Activated gamma-delta T cell treated with anti-CD3 and anti-CD28 coated beads, Interleukin-2, amount 50 U/mL, for 16 hours (primary cell): ENCODE data around the gene CACNA1D.
"Not testable (repeated sequence)": the region's sequence is repeated elsewhere in the genome, so short reads cannot be mapped to it uniquely, and the experiment has no call there.

Source experiments
- DNase-seq: peaks from one replicate; pipeline ENCODE4 v3.0.0-alpha.2; 2020; ENCODE audit warnings: low read depth

Gene CACNA1D

DNA sequence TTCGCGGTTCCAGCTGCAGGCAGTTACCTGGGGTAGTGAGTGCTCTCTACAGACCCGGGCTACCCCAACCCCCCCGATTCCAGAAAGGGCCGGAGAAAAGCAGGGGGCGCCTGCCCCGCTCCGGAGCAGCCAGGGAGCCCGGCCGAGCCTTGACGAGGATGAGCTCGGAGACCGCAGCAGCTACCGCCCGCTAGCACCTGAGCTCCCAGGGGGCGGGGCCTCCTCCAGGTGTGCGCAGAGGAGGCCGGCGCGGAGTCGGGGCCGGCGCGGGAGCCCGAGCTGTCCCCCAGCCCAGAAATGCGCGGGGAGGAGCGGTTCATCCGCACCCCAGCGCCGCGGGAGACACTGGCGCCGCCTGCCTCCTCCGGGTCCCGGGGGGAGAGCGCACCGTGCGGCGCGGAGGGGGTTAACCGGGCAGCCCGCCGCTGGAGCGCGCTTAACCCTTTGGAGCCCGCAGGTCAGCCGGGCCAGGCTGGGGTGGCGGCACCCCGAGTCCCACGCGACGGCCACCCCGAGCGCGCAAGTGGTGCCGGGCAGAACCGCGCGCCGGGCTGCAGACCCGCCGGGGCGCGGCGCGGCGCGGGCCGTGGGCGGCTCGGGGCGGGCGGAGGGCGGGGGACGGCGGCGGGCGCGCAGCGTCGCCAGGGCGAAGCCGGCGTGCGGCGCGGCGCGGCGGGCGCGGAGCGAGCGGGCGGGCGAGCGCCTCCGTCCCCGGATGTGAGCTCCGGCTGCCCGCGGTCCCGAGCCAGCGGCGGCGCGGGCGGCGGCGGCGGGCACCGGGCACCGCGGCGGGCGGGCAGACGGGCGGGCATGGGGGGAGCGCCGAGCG, at the start of gene CACNA1D:
CACNA1D (plus strand) TSS at position 649 of the 829 bp plus-strand sequence. CDS start 556 bp downstream, outside the sequence.
- DNase-seq, result no peak

DNA sequence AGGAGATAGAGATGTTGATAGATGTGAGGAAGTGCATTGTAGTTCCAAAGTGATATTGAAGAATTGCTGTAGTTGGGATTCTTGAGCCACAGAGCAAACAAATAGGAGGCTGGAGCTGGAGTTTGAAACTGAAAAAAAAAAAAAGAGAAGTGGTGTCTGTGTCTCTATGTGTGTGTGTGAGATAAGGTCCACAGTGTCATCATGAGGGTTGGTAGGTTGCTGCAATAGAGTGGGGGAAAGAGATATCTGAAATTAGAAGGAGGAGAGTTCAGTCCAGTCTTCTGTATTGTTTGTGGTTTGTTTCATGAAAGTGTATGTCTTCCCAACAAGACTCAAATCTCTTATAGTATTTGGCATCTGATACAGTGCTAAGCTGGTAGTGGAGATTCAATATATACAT, 37.3 kb upstream of the CACNA1D start:
- no peak for DNase-seq

DNA sequence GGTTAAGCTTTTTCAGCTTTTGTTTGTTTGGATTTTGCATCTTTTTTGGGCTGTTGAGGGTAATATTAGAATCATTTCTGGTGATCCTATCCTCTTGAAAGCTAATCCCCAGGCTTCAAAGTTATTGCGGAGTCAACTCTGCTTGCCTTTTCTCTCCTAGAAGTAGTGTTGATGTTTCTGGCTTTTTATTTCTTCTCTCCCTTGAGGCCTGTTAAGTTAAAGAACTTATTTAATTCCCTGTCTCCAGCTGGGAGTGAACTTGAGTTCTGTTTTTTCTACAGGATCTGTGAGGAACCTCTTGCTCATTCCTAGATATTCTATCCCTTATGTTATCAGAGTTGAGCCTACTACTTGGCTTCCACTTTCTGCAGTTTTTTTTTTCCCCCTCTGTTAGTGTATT, 34.1 kb upstream of the CACNA1D start:
- no peak for DNase-seq

DNA sequence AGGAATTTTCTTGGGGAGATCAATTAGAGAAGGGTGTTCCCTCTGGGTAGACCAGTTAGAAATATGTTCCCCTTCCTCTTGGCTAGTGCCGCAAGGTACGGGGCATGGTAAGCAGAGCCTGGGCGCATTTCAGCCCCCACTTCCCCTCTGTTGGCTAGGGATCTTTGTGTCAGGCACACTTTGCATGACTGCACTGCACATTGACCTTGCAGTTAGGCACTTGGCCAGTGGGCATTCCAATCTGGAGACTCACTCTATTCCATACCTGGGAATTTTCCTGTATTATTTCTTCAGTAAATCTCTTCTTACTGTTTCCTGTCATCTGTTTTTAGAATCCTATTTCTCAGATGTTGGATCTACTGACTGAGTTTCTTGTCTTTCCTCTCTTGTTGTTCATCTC, 30.0 kb upstream of the CACNA1D start:
- no peak for DNase-seq

DNA sequence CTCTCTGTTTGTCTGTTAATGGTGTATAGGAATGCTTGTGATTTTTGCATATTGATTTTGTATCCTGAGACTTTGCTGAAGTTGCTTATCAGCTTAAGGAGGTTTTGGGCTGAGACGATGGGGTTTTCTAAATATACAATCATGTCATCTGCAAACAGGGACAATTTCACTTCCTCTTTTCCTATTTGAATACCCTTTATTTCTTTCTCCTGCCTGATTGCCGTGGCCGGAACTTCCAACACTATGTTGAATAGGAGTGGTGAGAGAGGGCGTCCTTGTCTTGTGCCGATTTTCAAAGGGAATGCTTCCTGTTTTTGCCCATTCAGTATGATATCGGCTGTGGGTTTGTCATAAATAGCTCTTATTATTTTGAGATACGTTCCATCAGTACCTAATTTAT, 24.7 kb upstream of the CACNA1D start:
- not testable (repeated sequence) for DNase-seq

DNA sequence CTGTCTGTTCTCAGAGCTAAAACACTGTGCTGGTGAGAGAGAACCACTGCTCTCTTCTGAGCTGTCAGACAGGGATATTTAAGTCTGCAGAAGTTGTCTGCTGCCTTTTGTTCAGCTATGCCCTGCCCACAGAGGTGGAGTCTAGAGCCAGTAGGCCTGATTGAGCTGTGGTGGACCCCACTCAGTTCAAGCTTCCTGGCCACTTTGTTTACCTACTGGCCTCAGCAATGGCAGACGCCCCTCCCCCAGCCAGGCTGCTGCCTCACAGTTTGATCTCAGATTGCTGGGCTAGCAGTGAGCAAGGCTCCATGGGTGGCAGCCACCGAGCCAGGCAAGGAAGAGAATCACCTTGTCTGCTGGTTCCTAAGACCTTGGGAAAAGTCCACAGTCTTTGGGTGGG, 21.0 kb upstream of the CACNA1D start:
- no peak for DNase-seq

DNA sequence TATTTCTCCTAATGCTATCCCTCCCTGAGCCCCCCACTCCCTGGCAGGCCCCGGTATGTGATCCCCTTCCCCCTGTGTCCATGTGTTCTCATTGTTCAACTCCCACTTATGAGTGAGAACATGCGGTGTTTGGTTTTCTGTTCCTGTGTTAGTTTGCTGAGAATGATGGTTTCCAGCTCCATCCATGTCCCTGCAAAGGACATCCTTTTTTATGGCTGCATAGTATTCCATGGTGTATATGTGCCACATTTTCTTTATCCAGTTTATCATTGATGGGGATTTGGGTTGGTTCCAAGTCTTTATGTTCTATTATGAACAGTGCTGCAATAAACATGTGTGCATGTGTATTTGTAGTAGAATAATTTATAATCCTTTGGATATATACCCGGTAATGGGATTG, 18.0 kb upstream of the CACNA1D start:
- DNase-seq, result not testable (repeated sequence)

DNA sequence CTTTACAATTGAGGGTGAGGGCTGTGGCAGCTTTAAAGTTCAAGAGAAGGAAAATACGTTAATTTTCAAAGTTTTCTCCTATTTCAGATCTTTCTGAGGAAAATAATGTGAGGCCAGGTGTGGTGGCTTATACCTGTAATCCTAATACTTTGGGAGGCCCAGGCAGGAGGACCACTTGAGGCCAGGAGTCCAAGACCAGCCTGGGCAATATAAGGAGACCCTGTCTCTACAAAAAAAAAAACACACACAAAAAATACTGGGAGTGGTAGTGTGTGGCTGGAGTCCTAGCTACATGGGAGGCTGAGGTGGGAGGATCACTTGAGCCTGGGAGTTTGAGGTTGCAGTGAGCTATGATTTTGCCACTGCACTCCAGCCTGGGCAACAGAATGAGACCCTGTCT, 16.7 kb upstream of the CACNA1D start:
- not testable (repeated sequence) for DNase-seq

DNA sequence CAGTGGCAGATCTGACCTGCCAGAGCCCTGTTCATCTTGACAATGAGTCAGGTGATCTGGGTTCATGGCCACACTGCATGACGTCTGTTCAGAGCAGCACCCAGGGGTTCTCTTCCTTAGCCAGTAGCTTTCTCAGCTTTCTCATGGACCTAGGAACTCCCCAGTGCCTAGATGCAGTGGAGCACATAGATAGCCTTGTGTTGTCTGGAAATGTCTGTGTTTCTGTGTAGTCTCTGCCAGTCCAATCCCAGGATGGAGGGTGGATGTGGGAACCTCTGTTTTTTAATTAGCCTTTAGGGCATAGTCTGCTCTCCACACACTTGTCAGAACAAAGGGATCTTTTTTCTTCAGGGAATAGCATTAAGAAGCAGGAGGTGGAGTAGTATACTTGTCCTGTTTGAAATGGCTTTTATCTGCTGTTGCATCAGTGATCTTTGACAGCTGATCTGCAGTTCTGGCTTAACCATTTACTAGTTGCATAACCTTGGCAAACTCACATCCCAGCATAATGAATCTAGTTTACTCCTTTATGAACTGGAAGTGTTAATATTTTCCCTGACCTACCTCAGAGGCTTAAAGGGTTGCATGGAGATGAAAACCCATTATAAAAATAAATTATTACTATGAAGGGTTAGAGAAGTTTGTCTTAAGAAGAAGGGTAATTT, 16.1 kb upstream of the CACNA1D start:
- DNase-seq, result no peak

DNA sequence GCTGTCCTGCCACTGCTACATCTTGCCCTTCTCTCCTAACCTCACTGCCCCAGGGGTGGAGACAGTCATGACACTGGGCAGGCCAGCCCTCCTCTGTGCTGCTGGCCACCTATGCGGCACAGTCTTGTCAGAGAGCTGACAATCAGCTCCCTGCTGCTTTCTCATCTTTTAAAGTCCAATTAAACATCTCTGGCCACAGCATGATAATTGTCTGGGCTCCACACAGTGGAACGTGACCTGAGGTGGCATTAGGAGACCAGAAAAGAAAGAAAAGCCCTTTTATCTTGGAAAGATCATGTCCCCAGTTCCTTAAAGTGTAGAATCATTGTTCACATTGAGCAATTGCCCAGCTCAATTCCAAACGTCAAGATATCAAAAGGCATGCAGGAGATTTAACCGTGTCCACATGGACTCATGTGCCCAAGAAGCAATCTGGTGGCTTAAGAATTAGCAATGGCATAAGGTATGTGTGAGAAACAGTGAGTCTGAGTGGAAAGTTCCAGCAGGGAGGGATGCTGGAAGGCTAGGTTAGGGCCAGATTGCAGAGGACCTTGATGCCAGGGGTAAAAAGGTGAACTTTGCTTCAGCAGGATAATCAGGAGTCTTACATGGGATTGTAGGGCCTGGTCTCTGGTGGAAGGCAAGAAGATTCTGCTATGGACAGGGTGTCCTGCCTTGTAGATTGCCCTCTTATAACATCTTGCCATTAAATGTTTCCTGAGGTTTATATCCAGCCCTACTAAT, 15.3 kb upstream of the CACNA1D start:
- DNase-seq, result no peak

DNA sequence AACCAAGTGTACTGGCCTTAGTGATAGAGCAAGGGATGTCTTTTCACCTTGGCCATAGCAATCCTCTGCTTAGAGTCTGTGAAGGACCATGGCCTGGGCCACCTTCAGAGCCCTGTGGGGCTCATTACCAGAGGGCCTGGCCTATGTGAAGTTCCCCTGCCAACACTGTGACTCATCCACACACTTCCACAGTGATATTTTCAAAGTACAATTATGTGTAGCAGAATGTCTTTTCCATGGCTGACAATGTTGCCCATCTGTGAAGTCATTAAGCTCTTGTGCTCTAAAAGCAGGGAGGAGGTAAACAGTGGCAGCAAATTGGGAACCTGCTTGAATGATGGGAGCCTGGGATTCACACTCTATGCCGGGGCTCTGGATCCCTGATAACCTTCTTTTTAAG, 12.2 kb upstream of the CACNA1D start:
- no peak for DNase-seq

DNA sequence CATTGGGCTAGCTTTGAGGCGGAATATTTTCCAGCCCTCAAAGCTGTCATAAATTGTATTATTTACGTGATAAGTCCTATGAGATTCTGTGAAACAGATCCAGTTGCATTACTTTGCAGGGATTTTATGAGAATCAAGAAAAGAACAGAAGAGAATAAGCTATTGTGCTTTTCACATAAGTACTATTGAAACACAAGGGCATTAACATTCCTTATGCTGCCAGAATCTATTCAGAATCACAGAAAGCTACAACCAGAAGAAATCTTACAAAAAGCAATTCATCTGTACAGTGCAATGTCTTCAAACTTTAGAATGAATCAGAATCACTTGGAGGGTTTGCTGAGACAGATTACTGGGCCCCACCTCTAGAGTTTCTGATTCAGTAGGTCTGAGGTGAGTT, 10.6 kb upstream of the CACNA1D start:
- no peak for DNase-seq

DNA sequence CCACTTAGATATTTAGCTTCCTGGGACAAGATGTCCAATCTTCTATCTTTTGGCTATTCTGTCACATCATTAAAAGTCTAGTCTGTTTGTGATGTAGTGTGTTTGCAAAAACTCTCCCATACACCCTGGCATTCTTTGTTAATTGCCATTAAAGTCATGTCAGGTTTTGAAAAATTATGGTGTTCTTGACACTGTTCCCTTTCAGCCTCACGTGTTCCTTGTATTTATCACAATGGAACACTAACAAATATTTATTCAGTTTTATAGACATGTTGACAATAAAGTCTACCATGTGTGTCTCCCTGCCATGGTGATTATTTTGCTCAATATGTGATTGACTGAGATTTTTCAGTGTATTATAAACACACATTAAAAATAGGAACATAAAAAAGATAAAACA, 9.4 kb upstream of the CACNA1D start:
- DNase-seq, result no peak

DNA sequence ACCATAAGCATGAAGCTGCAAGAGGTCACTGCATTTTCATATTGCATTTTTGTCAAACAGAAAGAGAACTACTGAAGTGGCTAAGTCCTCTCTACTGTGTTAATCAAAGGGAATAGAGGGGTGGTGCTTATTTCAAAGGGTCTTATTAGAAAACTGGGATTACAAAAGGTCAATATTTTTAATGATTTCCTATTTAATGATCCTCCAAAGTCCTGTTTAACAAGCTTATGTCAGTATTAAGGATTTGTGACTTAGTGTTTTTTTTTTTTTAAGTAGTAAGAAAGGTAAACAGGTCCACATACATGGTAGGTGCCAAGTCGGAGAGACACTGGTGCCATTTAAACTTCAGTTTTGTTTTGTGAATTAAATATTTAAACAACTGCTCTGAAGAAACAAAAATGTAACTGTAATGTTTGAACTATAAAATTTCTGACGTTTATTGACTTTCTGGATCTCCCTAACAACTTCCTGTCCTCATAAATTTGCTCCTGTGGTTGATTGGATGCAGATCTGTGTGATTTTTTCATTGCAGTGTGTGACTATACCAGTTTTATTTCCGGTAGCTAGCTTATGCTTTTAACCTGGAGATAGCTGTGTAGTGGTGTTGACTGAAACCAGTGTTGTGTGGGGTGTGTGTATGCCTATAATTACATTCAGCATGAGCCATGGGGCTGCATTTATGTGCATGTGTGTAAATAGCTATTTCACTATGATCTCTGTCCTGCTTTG, 8.6 kb upstream of the CACNA1D start:
- DNase-seq, result no peak

DNA sequence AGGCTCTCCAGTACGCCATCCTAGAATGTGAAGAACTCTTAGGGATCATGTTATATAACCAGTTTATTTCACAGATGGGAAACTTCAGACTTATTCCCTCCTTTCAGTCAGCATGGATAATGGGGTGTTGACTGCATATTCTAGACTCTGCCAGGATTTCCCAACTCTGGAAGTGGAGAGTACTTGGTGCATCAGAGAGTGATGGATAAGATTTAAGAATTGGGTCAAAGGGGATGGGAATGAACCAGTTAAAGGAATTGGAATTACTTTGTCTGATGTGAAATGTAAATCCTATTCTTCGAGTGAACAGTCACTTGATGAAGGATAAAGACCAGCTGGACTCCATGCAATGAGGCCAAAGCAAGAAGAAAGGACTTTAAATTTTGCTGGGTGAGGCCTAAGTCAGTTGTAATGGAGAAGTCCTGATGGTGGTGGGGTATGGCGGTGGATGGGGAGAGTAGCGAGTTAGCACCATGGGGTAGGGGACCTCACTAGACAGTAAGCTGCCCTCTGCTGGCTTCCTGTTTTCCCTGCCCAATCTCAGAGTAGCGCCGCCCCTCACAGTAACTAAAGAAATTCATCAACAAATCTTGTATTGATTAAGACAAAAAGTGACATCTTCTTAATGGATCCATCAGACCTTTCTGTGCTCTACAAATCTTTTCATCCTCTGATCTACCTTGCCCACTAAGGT, 7.3 kb upstream of the CACNA1D start:
- DNase-seq, result no peak

DNA sequence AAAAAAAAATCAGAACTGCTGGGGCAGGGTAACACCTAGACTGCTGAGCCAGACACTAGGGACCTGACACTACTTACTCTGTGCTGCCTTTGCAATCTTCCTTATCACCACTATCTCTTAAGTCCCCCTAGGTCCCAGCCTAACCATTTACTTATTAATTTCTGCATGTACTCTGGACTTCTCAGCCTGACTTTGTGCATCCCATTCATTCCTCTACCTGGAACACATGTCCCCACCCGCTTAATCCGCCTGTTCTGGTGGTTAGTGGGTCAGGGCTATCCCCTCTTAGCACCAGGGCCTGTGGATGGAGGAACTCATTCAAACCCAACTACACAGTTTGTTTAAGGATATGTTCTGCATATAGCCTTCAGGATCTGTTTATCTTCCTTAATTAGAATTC, 5.0 kb upstream of the CACNA1D start:
- DNase-seq, result no peak

DNA sequence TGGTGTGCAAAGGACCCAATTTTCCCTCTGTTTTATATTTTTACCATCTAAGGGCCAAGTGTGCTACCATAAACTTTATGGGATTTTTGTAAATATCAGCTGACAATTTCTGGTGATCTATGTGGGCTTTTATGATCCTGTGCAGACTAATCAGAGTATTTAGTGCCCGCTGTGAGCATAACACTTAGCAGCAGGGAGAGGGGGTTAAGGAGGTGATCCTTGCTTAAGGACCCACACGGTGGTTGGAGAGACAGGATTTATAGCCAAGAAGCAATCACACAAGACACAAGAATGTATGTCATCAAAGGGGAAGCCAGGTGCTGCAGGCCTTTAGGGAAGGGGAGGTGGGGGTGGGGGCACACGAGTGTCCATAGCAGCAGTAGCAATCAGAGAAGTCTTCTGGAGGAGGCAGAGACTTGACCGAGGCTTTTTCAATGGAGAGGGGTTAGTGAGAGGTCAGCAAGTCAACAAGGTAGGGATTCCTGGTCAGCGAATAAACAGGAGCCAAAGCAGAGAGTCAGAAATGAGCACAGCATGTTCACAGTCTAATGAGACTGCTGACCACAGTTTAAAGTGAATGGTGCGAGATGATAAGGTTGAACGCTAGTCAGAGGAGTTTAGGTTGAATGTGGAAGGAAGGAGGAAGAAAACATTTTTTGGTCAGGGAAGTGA, 4.5 kb upstream of the CACNA1D start:
- no peak for DNase-seq

DNA sequence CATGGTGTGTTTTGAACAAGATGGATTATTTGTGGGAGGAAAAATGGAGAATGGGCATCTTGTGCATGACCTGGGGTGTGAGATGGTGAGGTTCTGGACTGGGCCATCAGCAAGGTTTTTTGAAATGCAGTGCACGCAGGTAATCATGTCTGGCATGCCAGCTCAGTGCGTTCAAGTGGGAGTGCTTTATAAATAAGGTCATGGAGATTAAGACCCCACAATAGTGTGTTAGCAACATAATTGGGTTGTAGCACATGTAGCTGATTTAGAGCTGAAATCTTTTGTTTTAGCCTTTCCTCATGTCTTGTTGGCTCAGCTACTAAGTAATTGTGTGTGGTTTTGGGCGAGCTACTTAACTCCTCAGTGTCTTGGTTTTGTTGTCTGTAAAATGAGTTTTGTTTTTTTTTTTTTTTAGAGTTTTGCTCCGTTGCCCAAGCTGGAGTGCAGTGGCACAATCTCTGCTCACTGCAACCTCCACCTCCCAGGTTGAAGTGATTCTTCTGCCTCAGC, 3.9 kb upstream of the CACNA1D start:
- DNase-seq, result no peak

DNA sequence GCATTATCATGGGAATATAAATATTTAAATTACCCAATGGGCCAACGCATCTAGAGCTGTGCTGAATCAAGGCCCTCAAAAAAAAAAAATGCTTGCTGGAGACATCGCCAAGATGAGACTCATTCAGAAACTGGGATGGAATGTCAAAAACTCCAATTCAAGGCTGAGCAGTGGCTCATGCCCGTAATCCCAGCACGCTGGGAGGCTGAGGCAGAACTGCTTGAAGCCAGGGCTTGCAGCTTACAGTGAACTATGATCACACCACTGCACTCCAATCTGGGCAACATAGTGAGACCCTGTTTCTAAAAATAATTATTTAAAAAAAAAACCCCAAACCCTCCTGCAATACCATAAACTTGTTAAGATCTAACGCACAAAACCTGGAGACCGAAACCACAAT, 3.1 kb upstream of the CACNA1D start:
- DNase-seq, result no peak

DNA sequence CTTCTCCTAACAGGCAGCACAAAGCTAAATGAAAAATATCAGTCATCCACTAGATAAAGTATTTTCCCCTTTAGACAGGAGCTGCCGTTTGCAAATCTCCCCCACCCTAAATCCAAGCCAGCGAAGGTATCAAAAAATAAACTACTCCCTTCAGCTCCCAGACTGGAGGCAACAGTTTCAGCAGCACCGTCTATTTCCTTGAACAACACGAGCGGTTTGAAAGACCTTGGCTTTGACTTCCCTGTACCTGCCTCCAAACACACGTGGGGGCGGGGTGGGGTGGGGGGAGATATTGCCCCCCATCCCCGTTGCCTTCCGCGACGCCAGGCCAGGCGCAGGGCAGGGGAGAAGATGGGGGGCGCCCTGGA, 832 bp upstream of the CACNA1D start:
- DNase-seq, result no peak

DNA sequence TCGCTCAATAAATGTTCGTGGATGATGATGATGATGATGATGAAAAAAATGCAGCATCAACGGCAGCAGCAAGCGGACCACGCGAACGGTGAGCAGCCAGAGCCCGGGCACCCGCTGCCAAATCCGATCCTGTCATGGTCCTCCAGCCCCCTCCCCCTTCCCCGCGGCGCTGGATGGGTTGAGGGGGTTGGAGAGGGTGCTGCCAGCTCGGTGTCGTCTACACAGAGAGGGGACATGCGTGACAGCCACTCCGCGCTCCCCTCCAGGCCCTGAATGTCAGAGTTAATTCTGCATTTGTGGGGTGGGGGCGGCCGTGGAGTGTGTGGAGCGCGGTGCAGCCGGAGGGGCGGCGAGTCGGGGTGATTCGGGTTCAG, 722 bp downstream of the CACNA1D start:
- no peak for DNase-seq
